Amniotic stem cell (primary cell): Measurements from ENCODE around the gene LRP1B.

Experiments used
- DNase-seq: peaks from one replicate; lab custom pipeline; 2025; lab: John Stamatoyannopoulos, UW

LRP1B gene

GRCh38 chr2:142041996-142042395 is 88.8 kb downstream of the LRP1B start:
- no peak for DNase-seq

- no peak for DNase-seq
Measured at GRCh38 chr2:142041105-142041504, 89.7 kb downstream of the LRP1B start.

- no peak for DNase-seq
Measured at GRCh38 chr2:142040556-142040955, 90.3 kb downstream of the LRP1B start.

GRCh38 chr2:142038826-142039225 is 92.0 kb downstream of the LRP1B start:
- no peak for DNase-seq

GRCh38 chr2:142037744-142038143 is 93.1 kb downstream of the LRP1B start:
- no peak for DNase-seq

- DNase-seq = no peak
Measured at GRCh38 chr2:142037066-142037465, 93.8 kb downstream of the LRP1B start.

- no peak for DNase-seq
Measured at GRCh38 chr2:142033393-142033792, 97.4 kb downstream of the LRP1B start.

GRCh38 chr2:142031656-142032055 is 99.2 kb downstream of the LRP1B start:
- no peak for DNase-seq

GRCh38 chr2:142030735-142031134 is 100.1 kb downstream of the LRP1B start:
- DNase-seq = no peak

- DNase-seq = no peak
Measured at GRCh38 chr2:142029974-142030373, 100.8 kb downstream of the LRP1B start.

GRCh38 chr2:142025394-142025793 is 105.4 kb downstream of the LRP1B start:
- no peak for DNase-seq

GRCh38 chr2:142020368-142020767 is 110.4 kb downstream of the LRP1B start:
- no peak for DNase-seq

- DNase-seq = no peak
Measured at GRCh38 chr2:142014536-142014935, 116.3 kb downstream of the LRP1B start.

- no peak for DNase-seq
Measured at GRCh38 chr2:142012797-142013196, 118.0 kb downstream of the LRP1B start.

GRCh38 chr2:142010477-142011270 is 120.1 kb downstream of the LRP1B start:
- DNase-seq = no peak

- peak; percentile 38 for DNase-seq
Measured at GRCh38 chr2:142008135-142008744, 122.6 kb downstream of the LRP1B start.

GRCh38 chr2:141994066-141994465 is 136.8 kb downstream of the LRP1B start:
- no peak for DNase-seq

GRCh38 chr2:141992695-141993094 is 138.1 kb downstream of the LRP1B start:
- DNase-seq = no peak

- no peak for DNase-seq
Measured at GRCh38 chr2:141968433-141968832, 162.4 kb downstream of the LRP1B start.

- DNase-seq = no peak
Measured at GRCh38 chr2:141967980-141968379, 162.8 kb downstream of the LRP1B start.

GRCh38 chr2:141967503-141967902 is 163.3 kb downstream of the LRP1B start:
- DNase-seq = no peak

GRCh38 chr2:141959941-141960340 is 170.9 kb downstream of the LRP1B start:
- no peak for DNase-seq

GRCh38 chr2:141959016-141959415 is 171.8 kb downstream of the LRP1B start:
- no peak for DNase-seq
